ENCODE results near the gene LDLRAD3.

Gene LDLRAD3

DNA sequence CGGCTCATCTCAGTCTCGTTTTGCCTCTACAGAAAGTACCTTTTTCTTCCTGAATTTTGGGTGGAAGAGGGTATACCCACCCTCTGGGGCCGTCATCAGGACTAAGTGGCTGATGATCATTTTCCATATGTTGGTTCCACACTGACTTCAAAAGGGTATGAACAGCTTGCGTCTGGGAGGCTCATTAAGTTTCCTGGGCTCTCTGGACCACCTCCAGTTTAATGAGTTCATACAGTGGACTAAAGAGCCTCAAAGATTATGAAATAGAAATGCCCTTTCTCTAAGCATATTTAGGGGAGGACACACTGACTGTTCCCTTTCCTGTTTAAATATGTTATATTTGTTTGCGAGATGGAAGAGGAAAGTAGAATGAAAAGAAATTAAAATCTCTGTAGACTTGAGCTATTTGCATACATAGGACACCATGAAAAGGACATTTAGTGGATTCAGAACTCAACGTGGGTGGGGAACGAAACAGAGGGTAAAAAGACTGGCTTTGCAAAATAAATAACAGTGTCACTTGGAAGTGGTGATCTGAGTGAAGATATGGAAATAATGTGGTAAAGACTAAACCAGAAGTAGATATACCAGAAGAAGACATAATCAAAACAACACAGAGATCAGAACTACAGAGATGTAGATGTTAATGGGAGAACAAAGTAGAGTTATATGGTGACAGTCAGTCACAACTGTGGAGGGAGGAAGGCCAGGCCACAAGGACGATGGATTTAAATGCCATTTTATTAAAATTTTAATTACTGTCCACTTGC, 18.7 kb downstream of the LDLRAD3 start:
- DNase-seq (ENCODE audit: low spot score) = no peak

DNA sequence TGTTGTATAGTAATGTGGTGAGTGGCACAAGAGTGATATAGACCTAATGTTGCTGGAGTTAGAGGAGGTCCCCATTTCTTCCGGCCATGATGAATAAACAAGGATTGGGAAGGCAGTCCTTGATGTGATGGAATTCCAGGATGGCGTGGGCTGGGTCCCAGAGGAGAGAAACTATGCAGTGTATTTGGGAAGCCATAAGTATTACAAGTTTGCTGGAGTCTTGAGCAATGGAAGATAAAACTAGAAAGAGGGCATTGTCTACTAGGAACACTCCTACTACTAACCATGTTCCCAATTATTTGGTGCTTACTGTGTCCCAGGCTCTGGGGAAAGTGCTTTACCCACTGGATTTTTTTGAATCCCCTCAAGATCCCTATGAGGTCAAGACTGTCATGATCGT, 20.0 kb downstream of the LDLRAD3 start:
- DNase-seq (ENCODE audit: low spot score) = no peak

DNA sequence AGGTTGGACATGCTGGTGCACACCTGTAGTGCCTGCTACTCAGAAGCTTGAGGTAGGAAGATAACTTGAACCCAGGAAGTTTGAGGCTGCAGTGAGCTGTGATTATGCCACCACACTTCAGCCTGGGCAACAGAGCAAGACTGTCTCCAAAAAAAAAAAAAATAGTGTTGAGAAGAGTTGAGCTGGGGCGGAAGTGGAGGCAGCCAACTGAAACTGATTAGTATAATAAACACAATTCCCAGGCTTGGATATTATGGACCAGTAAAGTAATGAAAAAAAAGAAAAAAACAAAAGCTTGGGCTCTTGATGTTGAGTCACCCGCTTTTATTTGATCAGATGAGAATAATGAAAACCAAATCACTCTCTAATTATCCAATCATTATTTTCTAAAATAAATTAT, 21.0 kb downstream of the LDLRAD3 start:
- no peak for DNase-seq (ENCODE audit: low spot score)

DNA sequence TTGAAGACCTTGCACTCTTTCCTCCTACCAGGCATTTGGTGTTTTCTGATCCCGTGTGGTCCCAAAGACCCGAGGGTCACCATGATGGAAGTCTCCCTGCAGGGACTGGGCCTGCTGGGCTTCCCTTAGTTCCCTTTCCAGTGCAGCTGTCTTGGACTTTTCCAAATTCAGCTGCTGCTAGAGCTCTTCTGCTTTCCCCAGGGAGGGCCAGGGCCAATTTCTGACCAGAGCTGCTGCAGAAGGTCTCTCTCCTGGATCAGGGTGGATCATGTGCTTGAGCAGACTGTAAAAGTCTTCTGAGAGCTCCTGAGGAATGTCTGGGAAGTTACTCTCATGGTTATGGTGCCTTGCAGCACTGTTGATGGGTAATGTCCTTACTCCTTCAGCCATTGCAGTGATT, 23.2 kb downstream of the LDLRAD3 start:
- DNase-seq (ENCODE audit: low spot score) = no peak

DNA sequence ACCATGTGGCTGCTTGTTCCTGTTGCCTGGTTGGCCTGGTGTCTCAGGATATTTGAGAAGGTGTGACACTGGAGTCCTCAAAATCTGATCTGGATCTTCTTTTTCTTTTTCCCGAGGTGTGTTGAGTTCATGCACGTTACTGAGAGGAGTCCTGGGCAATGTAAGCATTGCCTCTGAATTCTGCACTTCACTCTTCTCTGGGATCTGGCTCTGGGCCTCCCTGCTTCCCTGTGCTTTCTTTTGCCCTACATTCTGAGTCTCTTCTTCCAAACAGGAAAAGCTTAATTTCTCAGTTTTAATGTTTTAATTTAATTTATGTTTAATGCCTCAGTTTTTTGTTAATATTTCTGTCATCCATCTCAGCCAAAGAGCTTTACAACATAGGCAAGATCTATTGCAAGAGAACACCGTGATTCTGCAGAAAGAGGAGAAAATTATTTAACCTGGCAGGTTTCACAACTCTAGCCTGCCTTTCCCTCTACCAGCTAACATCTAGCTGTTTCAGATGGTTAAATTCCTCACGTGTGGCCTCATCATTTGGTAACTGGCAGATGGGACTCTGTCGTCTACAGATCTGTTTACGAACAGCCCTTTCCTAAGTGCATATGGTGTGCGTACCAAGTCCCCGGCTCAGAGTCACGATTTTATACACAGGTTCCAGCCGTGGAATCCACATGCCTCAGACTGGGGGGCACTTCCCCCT, 24.7 kb downstream of the LDLRAD3 start:
- DNase-seq (ENCODE audit: low spot score) = peak; percentile 54

DNA sequence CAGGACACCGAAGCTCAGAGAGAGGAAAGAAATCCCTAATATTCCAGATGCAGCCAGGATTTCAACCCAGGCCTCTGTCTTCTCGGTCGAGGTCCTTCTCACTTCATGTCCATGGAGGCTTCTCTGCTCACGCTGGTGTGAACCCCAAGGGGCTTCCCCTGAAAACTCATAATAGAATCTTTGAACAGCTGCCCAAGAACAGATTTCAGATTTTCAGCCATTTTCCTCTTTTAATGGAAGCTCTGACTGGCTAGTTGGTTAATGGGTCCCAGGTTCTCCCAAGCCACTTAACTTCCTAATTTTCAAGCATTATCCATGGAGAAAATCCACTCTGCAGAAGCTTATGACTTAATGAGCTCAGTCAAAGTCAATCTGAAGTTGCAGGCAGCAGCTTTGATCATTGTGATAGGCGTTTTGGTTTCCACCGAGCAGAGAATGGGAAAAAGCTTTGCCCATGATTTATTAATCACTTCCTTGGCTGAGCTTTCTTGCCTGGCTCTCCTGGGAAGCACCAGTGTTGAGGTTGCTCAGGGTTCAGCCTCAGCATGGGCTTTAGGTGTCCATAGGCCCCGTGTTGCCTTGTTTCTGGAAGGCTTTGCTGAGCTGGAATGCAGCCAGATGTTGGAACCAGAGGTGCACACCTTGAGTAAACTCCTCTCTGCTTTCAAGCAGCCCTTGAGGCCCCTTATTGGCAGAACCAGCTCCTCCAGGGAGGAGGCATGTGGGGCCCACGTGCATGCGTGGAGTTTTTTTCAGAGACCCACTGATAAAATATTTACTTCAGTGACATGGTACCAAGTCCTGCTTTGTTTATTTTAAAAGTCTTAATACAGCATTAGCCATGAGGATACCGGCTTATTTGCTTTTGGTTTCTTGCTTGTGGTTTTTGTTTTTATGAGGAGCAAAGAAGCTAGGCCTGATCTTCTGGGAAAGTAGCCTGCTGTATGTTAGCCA, 25.5 kb downstream of the LDLRAD3 start:
- no peak for DNase-seq (ENCODE audit: low spot score)

DNA sequence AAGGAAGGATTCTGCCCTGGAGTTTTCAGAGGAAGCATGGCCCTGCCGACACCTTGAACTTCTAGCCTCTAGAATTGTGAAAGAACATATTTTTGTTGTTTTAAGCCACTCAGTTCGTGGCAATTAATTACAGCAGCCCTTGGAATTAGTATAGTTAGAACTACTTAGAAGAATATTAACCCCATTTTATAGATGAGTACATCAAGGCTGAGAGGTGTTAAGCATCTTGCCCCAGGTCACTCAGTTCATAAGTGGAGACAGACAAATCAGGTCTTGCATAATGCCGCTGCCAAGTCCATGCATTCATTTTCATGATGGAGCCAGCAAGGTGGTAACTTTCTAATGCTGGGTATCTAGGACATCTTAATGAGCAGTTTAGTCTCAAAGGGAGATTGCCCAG, 26.6 kb downstream of the LDLRAD3 start:
- no peak for DNase-seq (ENCODE audit: low spot score)

DNA sequence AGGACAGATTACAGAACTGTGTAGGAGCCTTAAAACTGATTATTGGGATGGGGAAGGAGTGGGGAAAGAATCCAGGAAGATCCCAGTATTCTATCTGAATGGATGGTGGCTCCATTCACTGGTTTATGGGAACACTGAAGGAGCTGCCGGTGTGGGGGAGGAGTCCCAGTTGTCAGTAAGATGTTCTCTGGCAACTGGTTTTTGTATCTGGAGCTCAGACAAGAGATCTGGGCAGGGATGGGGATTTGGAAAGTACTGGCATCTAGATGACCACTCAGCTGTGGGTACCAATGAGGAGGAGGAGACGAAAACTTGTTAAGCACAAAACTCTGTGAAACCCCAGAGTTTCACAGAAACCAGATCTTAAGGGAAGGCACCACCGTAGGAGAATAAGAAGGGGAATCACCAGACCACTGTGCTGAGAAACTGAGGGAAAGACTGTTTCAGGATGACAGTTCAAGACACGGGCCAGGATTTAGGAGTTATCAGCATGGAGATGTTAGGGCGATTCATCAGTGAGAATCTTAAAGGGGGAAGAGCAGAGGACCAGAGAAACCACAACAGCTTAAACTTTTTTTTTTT, 28.1 kb downstream of the LDLRAD3 start:
- DNase-seq (ENCODE audit: low spot score) = no peak

DNA sequence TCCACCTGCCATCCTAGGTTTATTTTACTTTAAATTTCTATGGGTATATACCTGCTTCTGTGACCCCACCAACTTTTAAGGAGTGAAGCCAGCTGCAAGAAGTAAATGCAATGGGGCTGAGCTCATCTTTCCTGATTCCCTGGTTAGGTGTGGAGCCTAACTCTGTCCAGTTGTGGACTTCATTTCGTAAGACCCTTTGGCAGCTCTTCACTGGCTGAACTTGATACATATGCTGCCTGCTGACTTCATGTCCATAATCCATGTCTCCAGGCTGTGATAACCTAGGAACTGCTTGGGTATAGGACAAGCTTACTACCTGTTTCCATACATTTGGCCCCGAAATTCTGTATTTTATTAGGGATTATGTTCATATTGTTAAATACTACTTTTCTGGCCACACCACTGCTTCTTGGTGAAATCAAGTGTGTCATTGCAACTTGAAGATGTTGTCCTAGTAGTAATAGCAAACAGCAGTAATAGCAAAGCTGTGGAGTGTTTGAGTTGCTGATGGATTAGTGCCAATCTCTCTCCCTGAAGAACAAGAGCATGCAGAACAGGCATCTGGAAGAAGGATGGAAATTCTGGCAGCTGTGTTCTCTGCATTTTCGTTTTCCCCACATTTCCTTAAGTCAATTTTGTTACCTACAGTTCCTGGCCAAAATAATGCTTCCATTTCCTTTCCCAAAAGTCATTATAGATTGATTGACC, 31.2 kb downstream of the LDLRAD3 start:
- DNase-seq (ENCODE audit: low spot score) = no peak

DNA sequence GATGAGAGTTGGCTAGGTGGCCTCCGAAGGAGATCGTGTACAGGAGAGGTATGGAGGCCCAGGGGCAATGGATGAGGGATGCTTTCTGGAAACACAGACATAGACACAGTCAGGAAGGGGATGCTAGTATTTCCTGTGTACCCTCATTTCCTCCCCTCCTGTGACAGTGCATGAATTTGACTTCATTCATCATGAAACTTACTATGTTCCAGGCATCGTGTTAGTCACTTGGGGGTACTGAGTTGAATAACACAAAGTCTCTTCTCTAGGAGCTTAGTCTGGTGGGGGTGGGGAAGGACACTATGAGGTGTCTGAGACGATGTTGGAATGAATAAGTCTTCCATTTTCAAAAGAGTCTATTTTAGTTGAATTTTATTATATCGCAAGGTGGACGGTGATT, 32.6 kb downstream of the LDLRAD3 start:
- no peak for DNase-seq (ENCODE audit: low spot score)

DNA sequence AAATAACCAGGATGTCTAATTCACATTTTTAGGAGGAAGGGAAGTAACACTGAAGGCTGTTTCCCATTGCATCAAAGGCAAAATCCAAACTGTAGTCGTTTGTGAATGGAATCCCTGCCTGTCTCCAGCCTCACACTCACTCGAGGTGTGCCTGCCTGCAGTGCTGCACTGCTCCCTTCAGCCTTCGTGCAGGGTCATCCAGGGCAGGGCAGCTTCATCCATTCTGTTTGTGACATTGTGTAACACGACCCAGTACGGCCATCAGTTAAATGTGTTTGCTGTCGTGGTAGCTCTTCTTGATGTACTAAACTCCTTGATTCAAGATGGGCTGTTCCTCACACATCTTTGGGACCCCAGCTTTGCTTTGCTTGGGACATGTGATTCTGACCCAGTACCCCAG, 34.3 kb downstream of the LDLRAD3 start:
- no peak for DNase-seq (ENCODE audit: low spot score)

DNA sequence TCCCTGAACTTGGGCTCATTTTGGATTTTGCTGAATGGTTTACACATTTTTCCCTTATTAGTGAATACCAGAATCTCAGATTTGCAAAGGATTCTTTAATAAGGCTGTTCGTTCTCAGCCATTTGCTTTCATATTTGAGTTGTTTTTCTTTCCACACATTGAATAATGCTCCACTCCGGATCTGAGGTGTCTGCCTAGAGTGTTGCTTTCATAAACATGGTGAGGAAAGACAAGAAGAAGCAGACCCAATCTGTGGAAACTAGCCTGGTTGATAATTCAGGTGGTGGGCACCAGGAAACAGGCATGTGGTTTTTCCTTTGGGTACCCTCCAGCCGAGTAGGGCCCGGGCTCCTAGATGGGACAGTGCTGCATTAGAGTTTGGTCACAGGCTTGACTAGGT, 35.0 kb downstream of the LDLRAD3 start:
- no peak for DNase-seq (ENCODE audit: low spot score)

DNA sequence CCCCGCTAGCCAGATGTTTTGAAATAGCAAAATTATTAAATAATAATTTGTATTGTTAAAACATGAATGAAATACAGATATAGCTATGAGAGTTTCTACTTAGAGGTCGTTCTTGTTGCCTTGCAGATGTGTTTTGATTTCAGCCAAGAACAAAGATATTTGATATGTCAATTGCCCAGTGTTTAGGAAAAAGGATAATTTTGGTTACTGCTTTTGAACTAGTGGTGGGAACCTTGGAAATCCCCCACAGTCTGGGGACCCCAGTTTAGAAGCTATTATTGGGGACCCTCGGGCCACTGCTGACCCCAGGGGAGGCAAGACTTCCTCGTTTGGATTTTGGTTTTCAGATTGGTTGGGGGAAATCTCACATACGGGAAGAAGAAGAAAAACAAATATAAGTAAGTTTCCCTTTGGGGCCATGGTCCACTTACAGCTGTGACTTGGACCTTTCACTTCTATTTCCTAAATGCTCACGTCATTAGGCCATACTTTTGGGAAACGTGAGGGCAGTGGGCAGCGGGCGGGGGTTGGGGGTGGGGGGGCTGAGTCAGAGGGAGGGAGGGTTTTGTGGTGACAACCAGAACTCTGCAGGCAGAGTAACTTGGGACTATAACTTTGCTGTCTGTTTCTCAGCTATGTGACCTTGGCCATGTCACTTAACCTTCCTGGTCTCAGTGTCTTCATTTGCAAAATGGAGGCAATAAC, 37.0 kb downstream of the LDLRAD3 start:
- no peak for DNase-seq (ENCODE audit: low spot score)

DNA sequence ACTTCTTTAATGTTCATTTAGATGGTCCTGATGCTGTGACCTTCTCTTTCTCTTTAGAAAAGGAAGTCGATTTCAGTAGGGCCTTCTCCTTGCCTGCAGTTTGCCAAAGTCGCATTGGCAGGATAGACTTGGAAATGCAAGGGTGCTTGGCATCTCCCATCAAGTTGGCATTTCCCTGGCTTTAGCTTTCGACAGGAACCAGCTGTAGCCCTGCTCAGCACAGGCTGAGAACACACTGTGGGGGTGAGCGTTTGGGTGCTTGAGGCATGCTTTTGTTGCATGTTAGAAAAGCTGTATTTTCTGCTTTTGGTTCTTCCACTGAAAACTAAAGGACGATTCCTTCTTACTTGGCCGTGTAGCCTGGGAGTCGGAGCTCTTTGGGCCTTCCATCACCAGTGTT, 37.7 kb downstream of the LDLRAD3 start:
- DNase-seq (ENCODE audit: low spot score) = no peak

DNA sequence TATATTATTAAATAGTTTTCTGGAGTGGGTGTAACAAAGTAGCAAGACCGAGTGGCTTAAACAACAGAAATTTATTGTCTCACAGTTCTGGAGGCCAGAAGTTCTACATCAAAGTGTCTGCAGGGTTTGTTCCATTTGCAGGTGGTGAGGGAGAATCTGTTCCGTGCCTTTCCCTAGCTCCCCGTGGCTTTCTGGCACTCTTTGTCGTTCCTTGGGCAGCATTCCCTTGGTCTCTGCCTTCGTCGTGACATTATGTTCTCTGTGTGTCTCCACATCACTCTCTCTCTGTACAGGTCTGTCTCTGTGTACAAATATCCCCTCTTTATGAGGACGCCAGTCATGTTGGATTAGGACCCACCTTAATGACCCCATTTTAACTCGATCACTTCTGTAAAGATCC, 38.2 kb downstream of the LDLRAD3 start:
- no peak for DNase-seq (ENCODE audit: low spot score)

DNA sequence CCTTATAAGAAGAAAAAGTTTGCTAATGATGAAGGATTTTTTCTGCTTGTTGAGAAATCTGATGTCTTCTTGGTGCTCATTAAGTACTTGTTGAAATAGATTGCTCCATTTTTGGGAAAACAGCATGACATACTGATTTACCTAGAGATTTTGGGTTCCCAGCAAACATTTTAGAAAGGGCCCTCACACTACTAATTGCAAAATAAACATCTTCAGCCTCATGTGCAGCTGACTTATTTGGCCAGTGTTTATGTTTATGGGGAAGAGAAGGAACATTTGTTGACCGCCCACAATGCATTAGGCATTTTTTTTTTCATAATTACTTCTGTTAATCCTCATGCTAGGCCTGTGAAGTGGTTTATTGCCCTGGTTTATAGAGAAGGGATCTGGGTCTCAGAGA, 40.1 kb downstream of the LDLRAD3 start:
- no peak for DNase-seq (ENCODE audit: low spot score)

DNA sequence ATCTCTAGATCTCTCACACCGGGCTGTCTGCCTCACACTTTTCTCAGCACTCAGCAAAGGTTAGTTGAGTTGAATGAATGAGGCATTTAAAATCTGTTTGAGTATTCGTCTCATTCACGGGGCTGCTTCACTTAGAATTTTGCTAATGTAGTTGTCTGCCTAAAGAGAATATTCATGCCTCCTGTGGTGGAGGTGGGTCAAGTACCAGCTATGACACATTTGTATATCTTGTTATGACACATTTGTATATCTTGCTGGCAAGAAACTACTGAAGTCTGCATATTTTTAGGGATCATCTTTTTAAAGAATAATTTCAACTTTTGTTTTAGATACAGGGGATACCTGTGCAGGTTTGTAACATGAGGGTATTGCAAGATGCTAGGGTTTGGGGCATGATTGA, 43.1 kb downstream of the LDLRAD3 start:
- DNase-seq (ENCODE audit: low spot score) = no peak

DNA sequence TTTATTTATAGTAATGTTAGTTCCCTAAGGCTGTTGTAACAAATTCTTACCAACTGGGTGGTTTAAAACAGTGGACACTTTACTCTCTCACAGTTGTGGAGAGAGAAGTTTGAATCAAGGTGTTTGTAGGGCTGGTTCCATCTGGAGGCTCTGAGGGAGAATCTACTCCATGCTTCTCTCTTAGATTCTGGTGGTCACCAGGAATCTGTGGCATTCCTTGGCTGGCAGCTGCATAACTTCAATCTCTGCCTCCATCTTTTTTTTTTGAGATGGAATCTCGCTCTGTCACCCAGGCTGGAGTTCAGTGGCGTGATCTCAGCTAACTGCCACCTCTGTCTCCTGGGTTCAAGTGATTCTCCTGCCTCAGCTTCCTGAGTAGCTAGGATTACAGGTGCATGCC, 46.3 kb downstream of the LDLRAD3 start:
- no peak for DNase-seq (ENCODE audit: low spot score)

DNA sequence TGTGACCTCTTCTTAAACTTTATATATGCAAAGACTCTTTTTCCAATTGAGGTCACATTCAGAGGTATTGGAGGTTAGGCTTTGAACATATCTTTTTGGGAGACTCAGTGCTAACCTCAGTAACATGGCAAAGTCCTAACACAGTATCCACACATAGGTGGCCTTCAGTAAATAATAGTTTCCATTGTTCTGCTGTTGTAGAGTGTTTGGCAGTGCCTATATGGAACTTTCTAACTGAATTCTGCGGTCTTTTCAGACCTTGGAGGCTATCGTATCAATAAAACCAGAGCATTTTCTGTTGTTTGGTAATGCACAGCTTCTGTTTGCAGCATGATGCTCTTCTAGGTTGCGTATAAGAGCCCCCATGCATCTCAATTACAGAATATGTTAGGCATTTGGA, 47.0 kb downstream of the LDLRAD3 start:
- DNase-seq (ENCODE audit: low spot score) = no peak

DNA sequence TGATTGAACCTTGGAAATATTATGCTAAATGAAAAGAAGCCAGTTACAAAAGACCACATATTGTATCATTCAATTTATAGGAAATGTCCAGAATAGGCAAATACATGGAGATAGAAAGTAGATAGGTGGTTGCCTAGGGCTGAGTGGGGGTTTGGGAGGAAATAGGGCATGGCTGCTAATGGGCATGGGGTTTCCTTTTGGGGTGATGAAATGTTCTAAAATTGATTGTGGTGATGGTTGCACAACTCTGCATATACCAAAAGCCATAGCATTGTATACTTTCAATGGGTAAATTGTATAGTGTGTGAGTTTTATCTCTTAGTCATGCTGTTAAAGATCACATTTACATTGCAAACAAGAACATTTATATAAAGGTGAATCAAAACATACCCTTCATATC, 48.7 kb downstream of the LDLRAD3 start:
- DNase-seq (ENCODE audit: low spot score) = no peak

DNA sequence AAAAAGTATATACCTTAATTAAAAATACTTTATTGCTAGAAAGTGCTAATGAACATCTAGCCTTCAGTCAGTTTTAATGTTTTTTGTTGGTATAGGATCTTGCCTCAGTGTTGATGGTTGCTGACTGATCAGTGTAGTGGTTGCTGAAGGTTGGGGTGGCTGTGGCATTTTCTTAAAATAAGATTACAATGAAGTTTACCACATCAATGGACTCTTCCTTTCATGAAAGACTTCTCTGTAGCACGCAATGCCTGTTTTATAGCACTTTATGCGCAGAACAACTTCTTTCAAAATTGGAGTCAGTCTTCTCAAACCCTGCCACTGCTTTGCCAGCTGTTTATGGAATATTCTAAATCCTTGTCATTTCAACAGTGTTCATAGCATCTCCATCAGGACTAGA, 50.6 kb downstream of the LDLRAD3 start:
- no peak for DNase-seq (ENCODE audit: low spot score)
